HUES64 (cell line): ENCODE results near the gene NR0B1. TPM values are rescaled to one million over a fixed set of nuclear protein-coding genes. Genes with fewer than 3 reads are reported as not detected.

Source experiments
- H3K27ac ChIP-seq: 2 replicates; pipeline ENCODE4 v1.7.0; 2013; ENCODE audit warnings: low read depth, low read length, inconsistent platforms
- H3K27me3 ChIP-seq: 2 replicates; pipeline ENCODE4 v1.6.1; 2013; ENCODE audit warnings: mild to moderate bottlenecking, low read length; ENCODE audit not compliant: insufficient read depth
- H3K36me3 ChIP-seq: 2 replicates; pipeline ENCODE4 v1.6.1; 2013; ENCODE audit warnings: mild to moderate bottlenecking, low read length; ENCODE audit not compliant: insufficient read depth
- H3K4me1 ChIP-seq: 2 replicates; pipeline ENCODE4 v1.6.1; 2013; ENCODE audit warnings: mild to moderate bottlenecking, low read length, moderate library complexity; ENCODE audit not compliant: insufficient read depth
- H3K4me3 ChIP-seq: 2 replicates; pipeline ENCODE4 v1.5.1; 2013; ENCODE audit warnings: mild to moderate bottlenecking, low read length, moderate library complexity
- H3K9ac ChIP-seq: 2 replicates; pipeline ENCODE4 v1.6.1; 2013; ENCODE audit warnings: mild to moderate bottlenecking, low read depth, low read length
- H3K9me3 ChIP-seq: 2 replicates; pipeline ENCODE4 v1.6.1; 2013; ENCODE audit warnings: low read depth, low read length; ENCODE audit not compliant: insufficient read depth
- WGBS: fragments of 150-250, 120-280 bp; methylation state at CpG from one replicate; pipeline ENCODE4 v1.1.7; 2013; ENCODE audit warnings: missing lambda C conversion rate; 5-methylcytosine and 5-hydroxymethylcytosine counted together
- polyA plus RNA-seq, 2 experiments: library from polyadenylated mRNA; stranded (reverse); fragments of 50-300 nt; gene quantifications; one replicate each; pipeline ENCODE4 v1.2.3, GENCODE V29; 2013

NR0B1 gene, protein sequence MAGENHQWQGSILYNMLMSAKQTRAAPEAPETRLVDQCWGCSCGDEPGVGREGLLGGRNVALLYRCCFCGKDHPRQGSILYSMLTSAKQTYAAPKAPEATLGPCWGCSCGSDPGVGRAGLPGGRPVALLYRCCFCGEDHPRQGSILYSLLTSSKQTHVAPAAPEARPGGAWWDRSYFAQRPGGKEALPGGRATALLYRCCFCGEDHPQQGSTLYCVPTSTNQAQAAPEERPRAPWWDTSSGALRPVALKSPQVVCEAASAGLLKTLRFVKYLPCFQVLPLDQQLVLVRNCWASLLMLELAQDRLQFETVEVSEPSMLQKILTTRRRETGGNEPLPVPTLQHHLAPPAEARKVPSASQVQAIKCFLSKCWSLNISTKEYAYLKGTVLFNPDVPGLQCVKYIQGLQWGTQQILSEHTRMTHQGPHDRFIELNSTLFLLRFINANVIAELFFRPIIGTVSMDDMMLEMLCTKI
- polyA plus RNA-seq (2013, experiment 1 of 2), result 0.20 TPM
- polyA plus RNA-seq (2013, experiment 2 of 2), result 0.51 TPM

DNA sequence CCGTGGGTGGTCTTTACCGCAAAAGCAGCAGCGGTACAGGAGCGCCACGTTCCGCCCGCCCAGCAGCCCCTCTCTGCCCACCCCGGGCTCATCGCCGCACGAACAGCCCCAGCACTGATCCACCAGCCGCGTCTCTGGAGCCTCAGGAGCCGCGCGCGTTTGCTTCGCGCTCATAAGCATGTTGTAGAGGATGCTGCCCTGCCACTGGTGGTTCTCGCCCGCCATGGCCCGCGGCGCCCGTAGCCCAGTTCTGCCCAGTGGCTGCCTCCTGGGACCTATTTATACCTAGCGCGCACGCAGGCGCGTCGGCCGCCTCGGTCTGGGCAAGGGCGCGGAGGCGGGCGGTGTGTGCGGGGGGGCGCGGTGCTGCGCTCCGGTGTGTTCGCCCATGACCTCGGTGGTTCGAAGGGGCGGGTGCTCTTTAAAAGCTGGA lies at the start of gene NR0B1:
NR0B1 (minus strand) TSS at position 252 of the 433 bp plus-strand sequence; CDS start at position 225, 27 bp downstream.
- Histone ChIP-seq H3K4me1 (no peaks in the 10 kb centered on the region), H3K36me3 (no peaks in the 10 kb centered on the region), H3K27ac (no peak within 1 kb of the TSS), H3K9me3 (no peaks in the 10 kb centered on the region), H3K27me3 (peaks cover 46% of the 10 kb centered on the region), H3K9ac (no peak within 1 kb of the TSS), H3K4me3 (peak within 1 kb of the TSS; percentile 47)
- WGBS, result 2% methylated on average over 41 of the region's 46 CpGs

DNA sequence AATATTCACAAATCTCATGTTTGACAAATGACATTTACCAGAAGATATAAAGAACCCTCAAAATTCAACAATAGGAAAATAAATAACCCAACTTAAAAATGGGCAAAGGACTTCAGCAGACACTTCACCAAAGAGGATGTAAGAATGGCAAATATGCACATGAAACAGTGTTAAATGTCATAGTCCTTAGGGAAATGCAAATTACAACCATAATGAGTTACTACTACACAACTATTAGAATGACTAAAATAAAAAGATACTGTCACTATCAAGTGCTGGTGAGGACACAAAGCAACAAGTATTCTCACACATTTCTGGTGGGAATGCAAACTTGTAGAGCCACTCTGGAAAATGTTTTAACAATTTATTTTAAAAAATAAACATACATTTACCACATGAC lies 40.8 kb upstream of the NR0B1 start:
- H3K27me3 ChIP-seq, result no peaks in the 10 kb centered on the region
- H3K4me1 ChIP-seq, result no peaks in the 10 kb centered on the region
- no peaks in the 10 kb centered on the region for H3K9me3 ChIP-seq
- H3K27ac ChIP-seq, result no peak overlapping the region
- H3K36me3 ChIP-seq, result no peaks in the 10 kb centered on the region
- no peak overlapping the region for H3K9ac ChIP-seq
- no peak overlapping the region for H3K4me3 ChIP-seq

DNA sequence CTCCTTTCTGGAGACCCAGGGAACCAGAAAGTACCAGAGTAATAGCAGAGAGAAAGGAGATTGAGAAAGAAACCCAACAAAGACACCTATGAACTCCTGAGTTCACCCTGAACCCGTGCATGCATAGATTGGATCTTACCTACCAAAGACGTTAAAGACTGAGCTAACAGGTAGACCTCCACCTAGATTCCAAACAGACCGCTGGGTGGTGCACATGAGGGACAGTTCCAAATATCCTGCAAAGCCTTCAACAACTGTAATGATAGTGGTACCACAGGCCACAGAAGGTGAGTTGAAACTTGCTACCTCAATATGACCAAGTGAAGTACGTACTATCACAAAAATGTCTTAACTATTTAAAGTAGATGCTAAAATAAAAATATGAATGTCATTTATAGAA lies 34.0 kb upstream of the NR0B1 start:
- no peak overlapping the region for H3K27ac ChIP-seq
- no peak overlapping the region for H3K9ac ChIP-seq
- no peak overlapping the region for H3K4me3 ChIP-seq
- no peaks in the 10 kb centered on the region for H3K27me3 ChIP-seq
- H3K36me3 ChIP-seq, result no peaks in the 10 kb centered on the region
- H3K4me1 ChIP-seq, result no peaks in the 10 kb centered on the region
- H3K9me3 ChIP-seq, result no peaks in the 10 kb centered on the region
- WGBS, result 75% methylated on average over 3 of the region's 4 CpGs

DNA sequence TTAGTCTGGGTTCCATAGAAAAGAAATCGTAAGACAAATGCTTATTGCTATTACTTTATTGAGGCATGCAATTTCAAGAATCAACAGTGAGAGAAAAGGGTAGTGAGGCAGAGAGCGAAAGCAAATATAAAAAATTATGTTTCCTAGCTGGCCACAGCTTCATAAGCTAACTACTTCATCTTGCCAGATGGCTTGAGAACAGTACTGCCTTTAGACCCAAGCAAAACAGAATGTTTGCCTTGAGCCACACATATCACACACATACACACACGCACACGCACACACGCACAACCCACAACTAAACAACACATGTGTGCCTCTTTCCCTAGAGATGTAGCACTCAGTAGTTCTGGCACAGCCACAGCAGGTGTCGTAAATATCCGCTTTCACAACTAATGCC lies 31.6 kb upstream of the NR0B1 start:
- H3K36me3 ChIP-seq, result no peaks in the 10 kb centered on the region
- WGBS, result 92% methylated on average over 6 of the region's 7 CpGs

DNA sequence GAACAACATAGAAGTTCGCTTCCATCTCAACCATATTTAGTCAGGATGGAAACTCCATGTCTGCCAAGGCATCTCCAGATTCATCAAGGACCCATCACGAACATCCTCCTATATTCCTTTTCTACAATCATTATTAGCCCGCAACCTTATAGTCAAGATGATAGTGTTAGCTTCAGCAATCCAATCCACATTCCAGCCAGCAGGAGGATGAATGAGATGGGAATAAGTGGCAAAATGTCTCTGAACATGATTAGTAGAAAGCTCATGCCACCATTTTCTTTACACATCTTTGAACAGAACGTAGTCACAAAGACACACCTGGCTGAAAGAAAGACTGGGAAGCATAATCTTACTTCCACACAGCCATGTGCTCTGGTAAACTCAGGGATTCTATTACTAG lies 18.6 kb upstream of the NR0B1 start:
- Histone ChIP-seq H3K9me3 (no peaks in the 10 kb centered on the region), H3K4me3 (no peak overlapping the region), H3K9ac (no peak overlapping the region), H3K4me1 (no peaks in the 10 kb centered on the region), H3K27ac (no peak overlapping the region), H3K36me3 (no peaks in the 10 kb centered on the region), H3K27me3 (no peaks in the 10 kb centered on the region)
- WGBS, result 100% methylated on average over 4 of the region's 4 CpGs

More for the DNA sequence above, 31.6 kb upstream of the NR0B1 start:
- Histone ChIP-seq H3K9me3 (no peaks in the 10 kb centered on the region), H3K27ac (no peak overlapping the region), H3K4me3 (no peak overlapping the region), H3K27me3 (no peaks in the 10 kb centered on the region), H3K4me1 (no peaks in the 10 kb centered on the region), H3K9ac (no peak overlapping the region)

DNA sequence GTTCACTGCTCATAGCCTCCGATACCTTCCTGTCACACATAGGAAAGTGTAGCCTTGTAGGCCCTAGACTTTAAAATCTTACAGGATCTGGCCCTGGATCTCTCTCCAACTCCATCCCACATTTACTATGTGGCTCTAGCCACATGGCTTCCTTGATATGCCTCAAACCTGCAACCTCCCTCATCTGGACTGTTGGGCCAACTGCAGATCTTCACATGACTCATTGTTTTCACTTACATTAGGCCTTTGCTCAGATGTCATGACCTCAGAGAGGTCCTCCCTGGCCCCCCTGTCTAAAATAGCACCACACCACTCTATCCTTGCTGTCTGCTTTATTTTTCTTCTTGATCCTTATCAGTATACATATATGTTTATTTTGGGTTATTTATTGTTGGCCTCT lies 8.1 kb upstream of the NR0B1 start:
- Histone ChIP-seq H3K4me1 (no peaks in the 10 kb centered on the region), H3K36me3 (no peaks in the 10 kb centered on the region), H3K27ac (no peak overlapping the region), H3K4me3 (no peak overlapping the region), H3K27me3 (no peaks in the 10 kb centered on the region), H3K9ac (no peak overlapping the region), H3K9me3 (no peaks in the 10 kb centered on the region)
- 100% methylated on average over 1 of the region's 1 CpG for WGBS

DNA sequence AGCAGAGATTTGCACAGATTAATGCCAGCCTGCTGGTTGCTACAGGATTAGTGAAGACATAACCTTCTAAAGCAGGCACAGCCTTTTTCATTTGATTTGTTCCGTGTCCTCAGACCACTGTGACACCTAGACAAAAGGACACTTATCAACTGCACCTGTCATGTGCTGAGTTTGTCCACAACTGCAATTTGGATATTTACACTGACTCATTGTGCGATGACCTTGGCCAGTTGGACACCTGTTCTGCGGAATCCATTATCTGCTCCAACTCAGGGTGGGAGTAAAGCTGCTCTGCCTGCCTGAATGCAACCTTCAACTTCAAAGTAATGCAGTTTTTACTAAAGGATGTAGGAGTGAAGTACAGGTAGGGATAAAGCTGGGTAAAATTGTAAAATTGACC lies 4.1 kb upstream of the NR0B1 start:
- 93% methylated on average over 3 of the region's 3 CpGs for WGBS
- Histone ChIP-seq H3K4me1 (no peaks in the 10 kb centered on the region), H3K27me3 (peaks cover 26% of the 10 kb centered on the region), H3K9me3 (no peaks in the 10 kb centered on the region), H3K4me3 (no peak overlapping the region), H3K36me3 (no peaks in the 10 kb centered on the region), H3K9ac (no peak overlapping the region), H3K27ac (no peak overlapping the region)

DNA sequence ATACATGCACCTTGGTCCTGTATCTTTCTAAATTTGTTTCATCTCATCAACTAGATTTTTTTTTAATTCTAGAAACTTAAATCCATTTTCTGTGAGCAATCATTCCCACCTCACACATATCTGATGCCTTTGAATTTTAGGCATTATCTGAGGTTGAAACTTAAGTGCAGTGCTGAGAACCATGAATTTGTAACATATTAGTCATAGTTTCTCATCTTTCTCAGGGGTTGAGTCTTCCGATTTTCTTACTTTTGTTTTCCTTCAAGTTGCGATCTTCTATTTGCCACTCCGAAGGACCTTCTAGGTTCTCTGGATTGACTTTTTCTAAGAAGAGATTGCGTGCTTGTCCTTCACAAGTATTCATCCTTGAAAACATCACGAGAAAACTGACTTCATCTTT lies 3.7 kb upstream of the NR0B1 start:
- no peak overlapping the region for H3K4me3 ChIP-seq
- H3K9me3 ChIP-seq, result no peaks in the 10 kb centered on the region
- WGBS, result 96% methylated on average over 5 of the region's 5 CpGs

DNA sequence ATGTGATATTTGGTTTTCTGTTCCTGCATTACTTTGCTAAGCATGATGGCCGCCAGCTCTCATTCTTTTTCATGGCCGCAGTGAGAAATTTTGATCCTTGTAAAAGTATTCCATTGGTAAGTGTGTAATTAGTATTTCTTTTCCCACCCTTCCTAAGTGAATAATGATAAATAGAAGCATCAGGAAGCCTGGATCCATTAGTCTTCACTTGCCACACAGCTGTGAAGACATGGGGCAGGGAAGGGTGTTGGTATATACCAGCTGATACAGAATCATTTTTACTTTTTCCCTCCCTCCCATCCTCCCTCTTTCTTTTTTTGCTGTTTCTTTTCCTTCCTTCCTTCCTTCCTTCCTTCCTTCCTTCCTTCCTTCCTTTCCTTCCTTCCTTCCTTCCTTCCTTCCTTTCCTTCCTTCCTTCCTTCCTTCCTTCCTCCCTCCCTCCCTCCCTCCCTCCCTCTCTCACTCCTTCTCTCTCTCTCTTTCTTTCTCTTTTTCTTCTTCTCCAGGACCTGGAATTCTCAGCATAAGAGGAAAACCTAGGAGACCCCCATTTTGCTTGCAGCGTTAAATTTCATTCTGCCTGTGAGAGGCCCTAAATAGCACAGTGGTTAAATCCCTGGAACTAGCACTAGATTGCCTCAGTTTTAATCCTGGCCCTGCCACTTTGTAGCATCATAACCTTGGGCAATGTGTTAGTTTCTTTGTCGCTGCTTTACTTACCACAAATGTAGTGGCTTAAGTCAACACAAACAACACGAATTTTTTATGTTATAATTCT lies 1.4 kb upstream of the NR0B1 start:
- Histone ChIP-seq H3K27me3 (peaks cover 46% of the 10 kb centered on the region), H3K4me3 (no peak overlapping the region), H3K9ac (no peak overlapping the region), H3K9me3 (no peaks in the 10 kb centered on the region), H3K4me1 (no peaks in the 10 kb centered on the region), H3K27ac (no peak overlapping the region), H3K36me3 (no peaks in the 10 kb centered on the region)
- WGBS, result 95% methylated on average over 3 of the region's 5 CpGs

More for the DNA sequence above, 3.7 kb upstream of the NR0B1 start:
- Histone ChIP-seq H3K27me3 (peaks cover 30% of the 10 kb centered on the region), H3K36me3 (no peaks in the 10 kb centered on the region), H3K27ac (no peak overlapping the region), H3K4me1 (no peaks in the 10 kb centered on the region), H3K9ac (no peak overlapping the region)

DNA sequence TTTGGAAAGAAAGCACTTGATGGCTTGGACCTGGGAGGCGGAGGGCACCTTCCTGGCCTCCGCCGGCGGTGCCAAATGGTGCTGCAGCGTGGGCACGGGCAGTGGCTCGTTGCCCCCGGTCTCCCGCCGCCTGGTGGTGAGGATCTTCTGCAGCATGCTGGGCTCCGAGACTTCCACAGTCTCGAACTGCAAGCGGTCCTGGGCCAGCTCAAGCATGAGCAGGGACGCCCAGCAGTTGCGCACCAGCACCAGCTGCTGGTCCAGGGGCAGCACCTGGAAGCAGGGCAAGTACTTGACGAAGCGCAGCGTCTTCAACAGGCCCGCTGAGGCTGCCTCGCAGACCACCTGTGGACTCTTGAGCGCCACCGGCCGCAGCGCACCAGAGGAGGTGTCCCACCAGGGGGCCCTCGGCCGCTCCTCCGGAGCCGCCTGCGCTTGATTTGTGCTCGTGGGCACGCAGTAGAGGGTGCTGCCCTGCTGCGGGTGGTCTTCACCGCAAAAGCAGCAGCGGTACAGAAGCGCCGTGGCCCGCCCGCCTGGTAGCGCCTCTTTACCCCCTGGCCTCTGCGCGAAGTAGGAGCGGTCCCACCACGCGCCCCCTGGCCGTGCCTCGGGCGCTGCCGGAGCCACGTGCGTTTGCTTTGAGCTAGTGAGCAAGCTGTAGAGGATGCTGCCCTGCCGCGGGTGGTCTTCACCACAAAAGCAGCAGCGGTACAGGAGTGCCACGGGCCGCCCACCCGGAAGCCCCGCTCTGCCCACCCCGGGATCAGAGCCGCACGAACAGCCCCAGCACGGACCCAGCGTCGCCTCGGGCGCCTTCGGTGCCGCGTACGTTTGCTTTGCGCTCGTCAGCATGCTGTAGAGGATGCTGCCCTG lies 689 bp downstream of the NR0B1 start:
- Histone ChIP-seq H3K9ac (no peak overlapping the region), H3K4me3 (peak overlapping the region; percentile 47), H3K27me3 (peaks cover 46% of the 10 kb centered on the region), H3K27ac (no peak overlapping the region), H3K36me3 (no peaks in the 10 kb centered on the region), H3K4me1 (no peaks in the 10 kb centered on the region), H3K9me3 (no peaks in the 10 kb centered on the region)
- 6% methylated on average over 71 of the region's 71 CpGs for WGBS
